MM.1S (cell line): ENCODE results near the gene CRADD.

Source experiments
- EZH2 ChIP-seq: fragments of 300-600 bp; sonication (generic); optimal IDR thresholded peaks from 2 replicates; pipeline ENCODE3; 2017; ENCODE audit warnings: low read depth, mild to moderate bottlenecking, antibody characterized with exemption, low read length, mixed read lengths
- TF ChIP-seq, protein P1 (sequence below): fragments of 300-600 bp; sonication (generic); IDR thresholded peaks from 2 replicates; pipeline ENCODE4 v1.5.1; 2016; ENCODE audit warnings: antibody characterized with exemption, low read length, mixed read lengths

- TF ChIP-seq, protein P1, sequence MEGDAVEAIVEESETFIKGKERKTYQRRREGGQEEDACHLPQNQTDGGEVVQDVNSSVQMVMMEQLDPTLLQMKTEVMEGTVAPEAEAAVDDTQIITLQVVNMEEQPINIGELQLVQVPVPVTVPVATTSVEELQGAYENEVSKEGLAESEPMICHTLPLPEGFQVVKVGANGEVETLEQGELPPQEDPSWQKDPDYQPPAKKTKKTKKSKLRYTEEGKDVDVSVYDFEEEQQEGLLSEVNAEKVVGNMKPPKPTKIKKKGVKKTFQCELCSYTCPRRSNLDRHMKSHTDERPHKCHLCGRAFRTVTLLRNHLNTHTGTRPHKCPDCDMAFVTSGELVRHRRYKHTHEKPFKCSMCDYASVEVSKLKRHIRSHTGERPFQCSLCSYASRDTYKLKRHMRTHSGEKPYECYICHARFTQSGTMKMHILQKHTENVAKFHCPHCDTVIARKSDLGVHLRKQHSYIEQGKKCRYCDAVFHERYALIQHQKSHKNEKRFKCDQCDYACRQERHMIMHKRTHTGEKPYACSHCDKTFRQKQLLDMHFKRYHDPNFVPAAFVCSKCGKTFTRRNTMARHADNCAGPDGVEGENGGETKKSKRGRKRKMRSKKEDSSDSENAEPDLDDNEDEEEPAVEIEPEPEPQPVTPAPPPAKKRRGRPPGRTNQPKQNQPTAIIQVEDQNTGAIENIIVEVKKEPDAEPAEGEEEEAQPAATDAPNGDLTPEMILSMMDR = no peak
- TF ChIP-seq EZH2 = no peak
Measured at GRCh38 chr12:93743999-93744689, 67.0 kb downstream of the CRADD start.
